Left ventricle myocardium inferior (tissue), 1 donor: ENCODE results near the gene RORB. TPM values are rescaled to one million over a fixed set of nuclear protein-coding genes. Genes with fewer than 3 reads are reported as not detected.
A peak's percentile ranks its signal among the peaks of the same experiment; 100 is the strongest.

Source experiments
- DNase-seq: peaks from one replicate; pipeline ENCODE4 v3.0.0-alpha.2; 2020
- H3K27ac ChIP-seq: fragments of 200-600 bp; replicated peaks from 2 replicates; pipeline ENCODE4 v1.8.0; 2021
- H3K27me3 ChIP-seq: fragments of 200-600 bp; 2 replicates; pipeline ENCODE4 v1.8.0; 2021; ENCODE audit warnings: low read depth
- H3K36me3 ChIP-seq: fragments of 200-600 bp; 2 replicates; pipeline ENCODE4 v1.8.0; 2021
- H3K4me1 ChIP-seq: fragments of 200-600 bp; 2 replicates; pipeline ENCODE4 v1.8.0; 2021
- H3K4me3 ChIP-seq: fragments of 200-600 bp; 2 replicates; pipeline ENCODE4 v1.8.0; 2021; ENCODE audit warnings: mild to moderate bottlenecking, moderate library complexity
- H3K9me3 ChIP-seq: fragments of 200-600 bp; replicated peaks from 2 replicates; pipeline ENCODE4 v1.8.0; 2021
- CTCF ChIP-seq: fragments of 200-600 bp; IDR thresholded peaks from 2 replicates; pipeline ENCODE4 v1.8.0; 2021; ENCODE audit warnings: antibody characterized with exemption, mild to moderate bottlenecking, borderline replicate concordance
- intact Hi-C: fragments of 100-400 bp; cut with micrococcal nuclease; formaldehyde crosslinking; loops from one replicate; pipeline ENCODE4 v1.11.0; 2022
- long read RNA-seq: library from polyadenylated mRNA; unstranded; transcript quantifications from one replicate; pipeline ENCODE4 v2.0.0, GENCODE V29; 2021
- total RNA-seq: library from RNA; stranded (reverse); fragmentation: NEBNext Ultra II Directional; extraction: Animal tissue kit (Norgen Biotek cat#: 25700); gene quantifications from one replicate; pipeline ENCODE4 v1.2.1, GENCODE V29; 2021
- donor health status: DM: no; HTN: yes; CAD: no; lungs with severe emphysema.

RORB gene
- 1.2 TPM for total RNA-seq
- long read RNA-seq, full-length matches to known transcripts, result 1 of 2 reads
- long read RNA-seq, partial matches to known transcripts, result 1 of 2 reads
- long read RNA-seq, other reads (novel, unspliced or antisense), result 0 of 2 reads

GRCh38 chr9:74496819-74497747 lies at the start of gene RORB:
TSS of gene RORB (plus strand) at chr9:74497335. CDS start at chr9:74497977, 642 bp downstream.
- no peak for TF ChIP-seq CTCF
- H3K4me1 ChIP-seq, result peaks cover 38% of the 10 kb centered on the region
- H3K4me3 ChIP-seq, result peak within 1 kb of the TSS; percentile 76
- H3K9me3 ChIP-seq, result no peaks in the 10 kb centered on the region
- peak within 1 kb of the TSS; percentile 73 for H3K27ac ChIP-seq
- no peaks in the 10 kb centered on the region for H3K36me3 ChIP-seq
- peak; percentile 77 for DNase-seq
- peaks cover 52% of the 10 kb centered on the region for H3K27me3 ChIP-seq
- intact Hi-C loops, result no loop called here

GRCh38 chr9:74447451-74448193 lies 49.5 kb upstream of the RORB start:
- no peak for TF ChIP-seq CTCF
- Histone ChIP-seq H3K27me3 (no peaks in the 10 kb centered on the region), H3K36me3 (no peaks in the 10 kb centered on the region), H3K4me1 (peaks cover 20% of the 10 kb centered on the region), H3K4me3 (no peak overlapping the region), H3K9me3 (no peaks in the 10 kb centered on the region), H3K27ac (no peak overlapping the region)
- no peak for DNase-seq
- intact Hi-C loops, result no loop called here

GRCh38 chr9:74449060-74449459 lies 48.1 kb upstream of the RORB start:
- no peak for DNase-seq
- Histone ChIP-seq H3K27ac (no peak overlapping the region), H3K4me1 (peaks cover 20% of the 10 kb centered on the region), H3K27me3 (no peaks in the 10 kb centered on the region), H3K9me3 (no peaks in the 10 kb centered on the region), H3K4me3 (no peak overlapping the region), H3K36me3 (no peaks in the 10 kb centered on the region)
- no peak for TF ChIP-seq CTCF
- intact Hi-C loops, result no loop called here

DNA sequence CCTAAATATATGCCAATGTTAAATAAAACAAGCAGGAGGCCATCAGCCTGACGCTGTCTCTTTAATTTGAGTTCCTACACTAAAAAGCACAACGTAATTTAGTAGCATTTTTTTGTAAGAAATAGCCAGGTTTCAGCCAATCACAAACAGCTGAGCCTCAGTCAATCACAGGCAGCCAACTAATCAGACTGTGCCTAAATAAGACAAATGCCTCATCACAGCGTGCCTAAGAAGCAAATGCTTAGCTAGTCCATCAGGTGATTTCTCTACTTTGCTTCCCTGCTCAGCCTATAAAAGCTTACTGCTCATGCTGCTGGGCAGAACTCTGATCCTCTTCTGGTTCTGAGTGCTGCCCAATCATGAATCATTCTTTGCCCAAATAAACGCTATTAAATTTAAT lies 38.3 kb upstream of the RORB start:
- Histone ChIP-seq H3K4me3 (no peak overlapping the region), H3K9me3 (no peaks in the 10 kb centered on the region), H3K4me1 (no peaks in the 10 kb centered on the region), H3K36me3 (no peaks in the 10 kb centered on the region), H3K27ac (no peak overlapping the region), H3K27me3 (no peaks in the 10 kb centered on the region)
- no peak for DNase-seq
- TF ChIP-seq CTCF, result no peak
- intact Hi-C loops, result no loop called here

DNA sequence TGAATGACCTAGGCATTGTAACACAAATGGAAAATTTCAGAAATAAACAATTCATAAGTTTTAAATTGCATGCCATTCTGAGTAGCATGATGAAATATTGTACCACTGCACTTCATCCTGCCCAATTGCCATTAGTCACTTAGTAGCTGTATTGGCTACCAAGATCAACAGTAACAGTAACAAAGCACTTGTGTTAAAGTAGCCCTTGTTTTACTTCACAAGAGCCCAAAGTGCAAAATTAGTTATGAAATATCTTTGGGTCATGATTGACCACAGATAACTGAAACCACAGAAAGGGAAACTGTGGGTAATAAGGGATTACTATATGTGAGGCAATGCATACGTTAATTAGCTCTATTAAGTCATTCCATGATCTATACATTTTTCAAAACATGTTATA lies 33.3 kb upstream of the RORB start:
- TF ChIP-seq CTCF, result no peak
- Histone ChIP-seq H3K4me1 (no peaks in the 10 kb centered on the region), H3K4me3 (no peak overlapping the region), H3K27me3 (no peaks in the 10 kb centered on the region), H3K9me3 (no peaks in the 10 kb centered on the region), H3K27ac (no peak overlapping the region), H3K36me3 (no peaks in the 10 kb centered on the region)
- DNase-seq, result no peak
- intact Hi-C loops, result no loop called here
